MM.1S (cell line): ENCODE data around the gene REG4.

ENCODE experiments used
- DNase-seq: peaks from one replicate; pipeline ENCODE4 v3.0.0-alpha.2; 2015
- H2AFZ ChIP-seq: fragments of 300-600 bp; sonication (generic); 2 replicates; pipeline ENCODE4 v1.6.0; 2016; ENCODE audit warnings: antibody characterized with exemption, low read length
- H3F3A ChIP-seq: fragments of 300-600 bp; sonication (generic); 2 replicates; pipeline ENCODE4 v1.6.1; 2016; ENCODE audit warnings: mild to moderate bottlenecking, antibody characterized with exemption, low read length, moderate library complexity, mixed read lengths; ENCODE audit not compliant: insufficient read depth
- H3K27ac ChIP-seq: fragments of 300-600 bp; sonication (generic); 2 replicates; pipeline ENCODE4 v1.5.1; 2016; ENCODE audit warnings: mild to moderate bottlenecking, low read length
- H3K27me3 ChIP-seq: fragments of 300-600 bp; sonication (generic); replicated peaks from 2 replicates; pipeline ENCODE4 v1.6.0; 2016; ENCODE audit warnings: low read length; ENCODE audit not compliant: insufficient read depth
- H3K36me3 ChIP-seq: fragments of 300-600 bp; sonication (generic); replicated peaks from 2 replicates; pipeline ENCODE4 v1.6.1; 2016; ENCODE audit warnings: mild to moderate bottlenecking, low read length, mixed read lengths; ENCODE audit not compliant: insufficient read depth
- H3K4me1 ChIP-seq: fragments of 300-600 bp; sonication (generic); 2 replicates; pipeline ENCODE4 v1.6.1; 2016; ENCODE audit warnings: low read length, mixed read lengths
- H3K4me2 ChIP-seq: fragments of 300-600 bp; sonication (generic); 2 replicates; pipeline ENCODE4 v1.6.0; 2016; ENCODE audit warnings: low read depth, low read length
- H3K4me3 ChIP-seq: fragments of 300-600 bp; sonication (generic); 2 replicates; pipeline ENCODE4 v1.5.1; 2016; ENCODE audit warnings: low read length, mixed read lengths
- H3K79me2 ChIP-seq: fragments of 300-600 bp; sonication (generic); 2 replicates; pipeline ENCODE4 v1.6.1; 2016; ENCODE audit warnings: mixed run types, low read length, mixed read lengths
- H3K9ac ChIP-seq: fragments of 300-600 bp; sonication (generic); 2 replicates; pipeline ENCODE4 v1.6.1; 2016; ENCODE audit warnings: low read length, mixed read lengths
- H3K9me2 ChIP-seq: fragments of 300-600 bp; sonication (generic); replicated peaks from 2 replicates; pipeline ENCODE4 v1.6.1; 2016; ENCODE audit warnings: mild to moderate bottlenecking, low read length, mixed read lengths; ENCODE audit not compliant: insufficient read depth
- H3K9me3 ChIP-seq: fragments of 300-600 bp; sonication (generic); replicated peaks from 2 replicates; pipeline ENCODE4 v1.6.1; 2016; ENCODE audit warnings: mild to moderate bottlenecking, low read length, mixed read lengths; ENCODE audit not compliant: insufficient read depth
- H4K20me1 ChIP-seq: fragments of 300-600 bp; sonication (generic); 2 replicates; pipeline ENCODE4 v1.6.1; 2016; ENCODE audit warnings: mild to moderate bottlenecking, low read length, moderate library complexity, mixed read lengths; ENCODE audit not compliant: insufficient read depth
- EZH2 ChIP-seq: fragments of 300-600 bp; sonication (generic); optimal IDR thresholded peaks from 2 replicates; pipeline ENCODE3; 2017; ENCODE audit warnings: low read depth, mild to moderate bottlenecking, antibody characterized with exemption, low read length, mixed read lengths
- EZH2phosphoT487 ChIP-seq: fragments of 300-600 bp; sonication (generic); IDR thresholded peaks from 2 replicates; pipeline ENCODE4 v1.6.1; 2018; ENCODE audit warnings: antibody characterized with exemption, low read length
- TF ChIP-seq, protein P1 (sequence below): fragments of 300-600 bp; sonication (generic); IDR thresholded peaks from 2 replicates; pipeline ENCODE4 v1.5.1; 2016; ENCODE audit warnings: antibody characterized with exemption, low read length, mixed read lengths

REG4 gene

DNA sequence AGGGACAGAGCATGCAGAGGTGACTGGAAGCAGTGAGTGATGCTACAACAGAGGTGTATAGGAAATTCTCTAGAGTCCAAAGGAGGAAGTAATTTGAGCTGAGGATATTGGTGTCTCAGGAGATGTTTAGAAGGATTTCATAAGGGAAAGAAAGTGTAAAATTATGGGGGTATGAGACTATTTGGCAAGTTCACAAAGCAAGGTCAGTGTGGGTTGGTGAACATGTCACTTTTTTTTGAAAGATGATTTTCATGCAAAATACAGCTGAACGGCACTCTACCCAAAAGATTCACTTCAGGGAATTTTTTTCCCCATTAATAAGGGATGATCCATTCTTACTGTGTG lies 66.7 kb downstream of the REG4 start:
- Histone ChIP-seq H2AFZ (no peak overlapping the region), H3K4me1 (0 out of 2 replicates have a peak, but pooled peaks cover 3% of the 10 kb centered on the region), H4K20me1 (no peaks in the 10 kb centered on the region), H3K9me2 (no peaks in the 10 kb centered on the region), H3K79me2 (no peaks in the 10 kb centered on the region), H3K4me3 (no peak overlapping the region), H3F3A (no peaks in the 10 kb centered on the region), H3K27ac (no peak overlapping the region), H3K36me3 (no peaks in the 10 kb centered on the region), H3K9me3 (no peaks in the 10 kb centered on the region), H3K27me3 (no peaks in the 10 kb centered on the region), H3K9ac (no peak overlapping the region), H3K4me2 (no peak overlapping the region)
- TF ChIP-seq EZH2 (no peak), EZH2phosphoT487 (no peak)
- TF ChIP-seq, protein P1, sequence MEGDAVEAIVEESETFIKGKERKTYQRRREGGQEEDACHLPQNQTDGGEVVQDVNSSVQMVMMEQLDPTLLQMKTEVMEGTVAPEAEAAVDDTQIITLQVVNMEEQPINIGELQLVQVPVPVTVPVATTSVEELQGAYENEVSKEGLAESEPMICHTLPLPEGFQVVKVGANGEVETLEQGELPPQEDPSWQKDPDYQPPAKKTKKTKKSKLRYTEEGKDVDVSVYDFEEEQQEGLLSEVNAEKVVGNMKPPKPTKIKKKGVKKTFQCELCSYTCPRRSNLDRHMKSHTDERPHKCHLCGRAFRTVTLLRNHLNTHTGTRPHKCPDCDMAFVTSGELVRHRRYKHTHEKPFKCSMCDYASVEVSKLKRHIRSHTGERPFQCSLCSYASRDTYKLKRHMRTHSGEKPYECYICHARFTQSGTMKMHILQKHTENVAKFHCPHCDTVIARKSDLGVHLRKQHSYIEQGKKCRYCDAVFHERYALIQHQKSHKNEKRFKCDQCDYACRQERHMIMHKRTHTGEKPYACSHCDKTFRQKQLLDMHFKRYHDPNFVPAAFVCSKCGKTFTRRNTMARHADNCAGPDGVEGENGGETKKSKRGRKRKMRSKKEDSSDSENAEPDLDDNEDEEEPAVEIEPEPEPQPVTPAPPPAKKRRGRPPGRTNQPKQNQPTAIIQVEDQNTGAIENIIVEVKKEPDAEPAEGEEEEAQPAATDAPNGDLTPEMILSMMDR: no peak
- no peak for DNase-seq
